GM12875 (cell line): ENCODE results near the gene ANG.
"Not testable (repeated sequence)": the region's sequence is repeated elsewhere in the genome, so short reads cannot be mapped to it uniquely, and the experiment has no call there.

ENCODE experiments used
- H3K4me3 ChIP-seq: one replicate; pipeline ENCODE4 v1.5.1; 2011; ENCODE audit warnings: low read depth, low read length, control low read depth
- CTCF ChIP-seq: IDR thresholded peaks from 2 replicates; pipeline ENCODE4 v1.5.1; 2011; ENCODE audit warnings: low read depth, mild to moderate bottlenecking, control low read depth, inconsistent platforms, low read length, moderate library complexity, borderline replicate concordance; ENCODE audit not compliant: insufficient read depth

The ANG gene

GRCh38 chr14:20688167-20688839, at the start of gene ANG:
Gene ANG, plus strand, starts transcription at chr14:20688764. Its CDS starts 4,801 bp downstream, at chr14:20693565.
- H3K4me3 ChIP-seq: no peak within 1 kb of the TSS
- TF ChIP-seq CTCF: no peak

GRCh38 chr14:20641591-20641990, 47.0 kb upstream of the ANG start, which contains the start of gene OR6S1:
Gene OR6S1, minus strand, starts transcription at chr14:20641691. Its CDS starts 0 bp downstream, at chr14:20641691.
- no peak within 1 kb of the TSS for H3K4me3 ChIP-seq
- no peak for TF ChIP-seq CTCF

GRCh38 chr14:20642182-20642581, 46.4 kb upstream of the ANG start:
- no peak for TF ChIP-seq CTCF
- H3K4me3 ChIP-seq: no peak overlapping the region

- H3K4me3 ChIP-seq: not testable (repeated sequence)
Observed at GRCh38 chr14:20642755-20643154, 45.8 kb upstream of the ANG start.

- TF ChIP-seq CTCF: no peak
- no peak overlapping the region for H3K4me3 ChIP-seq
Observed at GRCh38 chr14:20644520-20644919, 44.0 kb upstream of the ANG start.

- H3K4me3 ChIP-seq: no peak overlapping the region
- TF ChIP-seq CTCF: no peak
Observed at GRCh38 chr14:20645481-20645880, 43.1 kb upstream of the ANG start.

GRCh38 chr14:20652996-20653975, 35.3 kb upstream of the ANG start:
- TF ChIP-seq CTCF: no peak

More at GRCh38 chr14:20652996-20653975, 35.3 kb upstream of the ANG start:
- no peak overlapping the region for H3K4me3 ChIP-seq
